Peyer's patch (tissue), 4 donors: ENCODE measurements around the gene CREB3L1.

Experiments used
- CTCF ChIP-seq, 6 experiments: fragments of 450-650 bp in 4 of 6; fragments of 200-600 bp in 2 of 6; sonication (generic) in 1 of 6; IDR thresholded peaks; one replicate each; pipeline ENCODE4 v1.5.1; 2017 to 2019; ENCODE audit warnings: antibody characterized with exemption in 6 of 6, mild to moderate bottlenecking in 3 of 6, moderate library complexity in 1 of 6
- POLR2A ChIP-seq, 2 donors: fragments of 450-650 bp; IDR thresholded peaks; one replicate each; pipeline ENCODE4 v1.5.1; 2017; ENCODE audit warnings: antibody characterized with exemption in 2 of 2, mild to moderate bottlenecking in 2 of 2, moderate library complexity in 2 of 2

GRCh38 chr11:46364791-46365190, 87.3 kb downstream of the CREB3L1 start:
- no peak for TF ChIP-seq CTCF (IDR thresholded peaks at IDR 0.05)
- TF ChIP-seq POLR2A (IDR thresholded peaks at IDR 0.05), result no peak
